ENCODE measurements around the gene TMEM107.

- no peak for TF ChIP-seq CTCF (tag by site-specific recombination; IDR thresholded peaks at IDR 0.05)
- TF ChIP-seq ZNF239 (tag by site-specific recombination; IDR thresholded peaks at IDR 0.05), result no peak
- no peak for TF ChIP-seq KLF16 (tag by site-specific recombination; IDR thresholded peaks at IDR 0.05)
- TF ChIP-seq SCRT1 (tag by site-specific recombination; IDR thresholded peaks at IDR 0.05; ENCODE audit: borderline replicate concordance), result no peak
- TF ChIP-seq PATZ1 (tag by site-specific recombination; IDR thresholded peaks at IDR 0.05), result no peak
- no peak for TF ChIP-seq ZNF274 (IDR thresholded peaks at IDR 0.05; ENCODE audit: low read length)
- no peak for TF ChIP-seq ZNF274 (tag by site-specific recombination; IDR thresholded peaks at IDR 0.05; ENCODE audit: borderline replicate concordance)
- TF ChIP-seq ZNF184 (tag by site-specific recombination; IDR thresholded peaks at IDR 0.05), result no peak
- no peak for TF ChIP-seq ZNF704 (tag by site-specific recombination; IDR thresholded peaks at IDR 0.05)
Measured at GRCh38 chr17:8142158-8142886, 33.9 kb downstream of the TMEM107 start.
